Measurements from ENCODE around the gene ADPRHL1. TPM values are rescaled to one million over a fixed set of nuclear protein-coding genes. Genes with fewer than 3 reads are reported as not detected.
A peak's percentile ranks its signal among the peaks of the same experiment; 100 is the strongest.
"Not testable (repeated sequence)": the region's sequence is repeated elsewhere in the genome, so short reads cannot be mapped to it uniquely, and the experiment has no call there.

ADPRHL1 gene
- total RNA-seq, 1 experiment from 2014 or later: 1.5 TPM

- ChIA-PET CTCF (no interaction called here), POLR2A (interaction anchor here (0.7 kb wide), 1 partner anchor 263 kb away, joined by 3 read pairs; the partner anchor contains the start of gene PCID2)
- no peak for ATAC-seq
- Mint-ChIP-seq H3K9me3 (no peaks in the 10 kb centered on the region), H3K4me1 (peaks cover 18% of the 10 kb centered on the region), H3K27ac (peak overlapping the region; percentile 85), H3K27me3 (ENCODE audit: low read depth) (no peaks in the 10 kb centered on the region), H3K4me3 (no peak overlapping the region), H3K36me3 (peaks cover 64% of the 10 kb centered on the region)
- no peak for DNase-seq (ENCODE audit: low spot score)
- TF ChIP-seq E2F1 (CRISPR knock-in tag; IDR thresholded peaks at IDR 0.05) (no peak), ZNF423 (CRISPR knock-in tag; IDR thresholded peaks at IDR 0.05) (no peak)
- TF ChIP-seq, protein P1, sequence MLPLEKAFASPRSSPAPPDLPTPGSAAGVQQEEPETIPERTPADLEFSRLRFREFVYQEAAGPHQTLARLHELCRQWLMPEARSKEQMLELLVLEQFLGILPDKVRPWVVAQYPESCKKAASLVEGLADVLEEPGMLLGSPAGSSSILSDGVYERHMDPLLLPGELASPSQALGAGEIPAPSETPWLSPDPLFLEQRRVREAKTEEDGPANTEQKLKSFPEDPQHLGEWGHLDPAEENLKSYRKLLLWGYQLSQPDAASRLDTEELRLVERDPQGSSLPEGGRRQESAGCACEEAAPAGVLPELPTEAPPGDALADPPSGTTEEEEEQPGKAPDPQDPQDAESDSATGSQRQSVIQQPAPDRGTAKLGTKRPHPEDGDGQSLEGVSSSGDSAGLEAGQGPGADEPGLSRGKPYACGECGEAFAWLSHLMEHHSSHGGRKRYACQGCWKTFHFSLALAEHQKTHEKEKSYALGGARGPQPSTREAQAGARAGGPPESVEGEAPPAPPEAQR (CRISPR knock-in tag; IDR thresholded peaks at IDR 0.05): no peak
Measured at GRCh38 chr13:113471844-113472243, 18.6 kb upstream of the ADPRHL1 start.

DNA sequence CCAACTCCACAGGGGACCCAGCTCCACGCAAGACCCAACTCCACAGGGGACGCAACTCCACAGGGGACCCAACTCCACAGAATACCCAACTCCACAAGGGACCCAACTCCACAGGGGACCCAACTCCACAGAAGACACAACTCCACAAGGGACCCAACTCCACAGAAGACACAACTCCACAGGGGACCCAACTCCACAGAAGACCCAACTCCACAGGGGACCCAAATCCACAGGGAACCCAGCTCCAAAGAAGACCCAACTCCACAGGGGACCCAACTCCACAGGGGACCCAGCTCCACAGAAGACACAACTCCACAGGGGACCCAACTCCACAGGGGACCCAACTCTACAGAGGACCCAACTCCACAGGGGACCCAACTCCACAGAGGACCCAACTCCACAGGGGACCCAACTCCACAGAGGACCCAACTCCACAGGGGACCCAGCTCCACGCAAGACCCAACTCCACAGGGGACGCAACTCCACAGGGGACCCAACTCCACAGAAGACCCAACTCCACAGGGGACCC lies 17.4 kb upstream of the ADPRHL1 start:
- H3K27ac Mint-ChIP-seq; DNase-seq (ENCODE audit: low spot score); CTCF ChIA-PET; H3K9me3 Mint-ChIP-seq; POLR2A ChIA-PET; ATAC-seq; H3K4me3 Mint-ChIP-seq; H3K27me3 Mint-ChIP-seq (ENCODE audit: low read depth): not testable (repeated sequence)
- peak; percentile 19; the same call in 1 of the 2 replicates for TF ChIP-seq ZNF423 (CRISPR knock-in tag; IDR thresholded peaks at IDR 0.05)
- peaks cover 18% of the 10 kb centered on the region for H3K4me1 Mint-ChIP-seq
- peaks cover 59% of the 10 kb centered on the region for H3K36me3 Mint-ChIP-seq

GRCh38 chr13:113470073-113470472 lies 16.8 kb upstream of the ADPRHL1 start:
- Mint-ChIP-seq H3K4me3 (no peak overlapping the region), H3K27me3 (ENCODE audit: low read depth) (no peaks in the 10 kb centered on the region), H3K27ac (peak overlapping the region; percentile 72; the same call in 1 of the 2 replicates), H3K36me3 (peaks cover 56% of the 10 kb centered on the region), H3K9me3 (no peaks in the 10 kb centered on the region), H3K4me1 (peaks cover 18% of the 10 kb centered on the region)
- ATAC-seq: no peak
- TF ChIP-seq ZNF263 (CRISPR knock-in tag; IDR thresholded peaks at IDR 0.05; ENCODE audit: low read depth): no peak
- no peak for TF ChIP-seq SP1 (CRISPR knock-in tag; conservative IDR thresholded peaks at IDR 0.05)
- no peak for TF ChIP-seq OVOL2 (CRISPR knock-in tag; IDR thresholded peaks at IDR 0.05; ENCODE audit: borderline replicate concordance)
- no peak for TF ChIP-seq ZNF671 (CRISPR knock-in tag; IDR thresholded peaks at IDR 0.05)
- no peak for TF ChIP-seq SMAD3 (CRISPR knock-in tag; IDR thresholded peaks at IDR 0.05; ENCODE audit: borderline replicate concordance)
- TF ChIP-seq TEAD1 (CRISPR knock-in tag; IDR thresholded peaks at IDR 0.05): no peak
- no peak for TF ChIP-seq JUN (CRISPR knock-in tag; IDR thresholded peaks at IDR 0.05)
- TF ChIP-seq ATF3 (CRISPR knock-in tag; conservative IDR thresholded peaks at IDR 0.05): no peak
- TF ChIP-seq ZNF423 (CRISPR knock-in tag; IDR thresholded peaks at IDR 0.05): no peak
- no peak for DNase-seq (ENCODE audit: low spot score)
- ChIA-PET CTCF (no interaction called here), POLR2A (no interaction called here)

DNA sequence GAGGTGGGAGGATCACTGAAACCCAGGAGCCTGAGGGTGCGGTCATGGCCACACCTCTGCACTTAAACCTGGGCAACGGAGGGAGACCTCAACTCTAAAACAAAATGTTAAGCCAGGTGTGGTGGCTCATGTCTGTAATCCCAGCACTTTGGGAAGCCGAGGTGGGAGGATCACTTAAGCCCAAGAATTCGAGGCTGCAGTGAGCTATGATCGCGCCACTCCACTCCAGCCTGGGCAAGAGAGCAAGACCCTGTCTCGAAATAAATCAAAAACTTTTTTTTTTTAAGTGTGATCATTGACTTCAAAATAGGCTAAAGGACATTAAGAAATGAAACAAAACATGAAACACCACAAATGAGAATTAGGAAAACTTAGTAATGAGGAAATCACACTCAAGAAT lies 16.3 kb upstream of the ADPRHL1 start:
- H3K4me1 Mint-ChIP-seq: peaks cover 18% of the 10 kb centered on the region
- no peak for TF ChIP-seq JUN (CRISPR knock-in tag; IDR thresholded peaks at IDR 0.05)
- peak; percentile 93 for TF ChIP-seq ZNF121 (CRISPR knock-in tag; IDR thresholded peaks at IDR 0.05)
- no peaks in the 10 kb centered on the region for H3K27me3 Mint-ChIP-seq (ENCODE audit: low read depth)
- H3K36me3 Mint-ChIP-seq: peaks cover 51% of the 10 kb centered on the region
- ChIA-PET CTCF (interaction anchor here (1.0 to 1.3 kb wide), 2 partner anchors 18 to 20 kb away, joined by 3 to 9 read pairs; no protein-coding TSS in a partner anchor), POLR2A (interaction anchor here (0.6 kb wide), 1 partner anchor 16 kb away, joined by 3 read pairs; no protein-coding TSS in a partner anchor)
- no peaks in the 10 kb centered on the region for H3K9me3 Mint-ChIP-seq
- no peak overlapping the region for H3K4me3 Mint-ChIP-seq
- DNase-seq (ENCODE audit: low spot score): no peak
- peak overlapping the region; percentile 94 for H3K27ac Mint-ChIP-seq
- no peak for ATAC-seq
